ENCODE results near the gene SHISAL1. TPM values are rescaled to one million over a fixed set of nuclear protein-coding genes. Genes with fewer than 3 reads are reported as not detected.

The SHISAL1 gene
- total RNA-seq, 1 experiment from 2014 or later = 2.9 TPM

GRCh38 chr22:44245438-44245837, 67.3 kb downstream of the SHISAL1 start:
- no peak for DNase-seq
- H3K23me2 ChIP-seq (ENCODE audit: insufficient read length, low read depth, low read length, poor library complexity, severe bottlenecking) = no peaks in the 10 kb centered on the region
- no peak for TF ChIP-seq CTCF (conservative IDR thresholded peaks at IDR 0.05)

More at GRCh38 chr22:44245438-44245837, 67.3 kb downstream of the SHISAL1 start:
- no peak overlapping the region for H2BK5ac ChIP-seq (ENCODE audit: insufficient read length, low read length)
- H3K56ac ChIP-seq (ENCODE audit: insufficient read length, low read depth, low read length) = no peak overlapping the region
- peaks cover 3% of the 10 kb centered on the region for H3K27me3 Mint-ChIP-seq (ENCODE audit: low read depth)
- no peak overlapping the region for H3K4me2 ChIP-seq (ENCODE audit: insufficient read depth, insufficient read length, low read length)
- H2AK5ac ChIP-seq (ENCODE audit: insufficient read length, low read length) = no peak overlapping the region
- no peaks in the 10 kb centered on the region for H3K79me2 ChIP-seq (ENCODE audit: insufficient read depth, low read length)
- H2BK12ac ChIP-seq (ENCODE audit: insufficient read length, low read depth, low read length) = no peak overlapping the region
- H3K27ac ChIP-seq (ENCODE audit: insufficient read length, low read depth, low read length) = no peak overlapping the region
- no peaks in the 10 kb centered on the region for H4K20me1 ChIP-seq (ENCODE audit: control insufficient read depth, insufficient read depth, insufficient read length)
- H3K4ac ChIP-seq (ENCODE audit: low read depth, low read length) = no peak overlapping the region
- H2BK15ac ChIP-seq (ENCODE audit: low read depth, low read length) = no peak overlapping the region
- H3K36me3 Mint-ChIP-seq (ENCODE audit: insufficient read depth in 1 of 3, low read depth in 3 of 3) = peaks cover 11 to 16% (median 13%) of the 10 kb centered on the region in 3 experiments; a peak in 6 of 7 replicates
- H3K4me1 Mint-ChIP-seq = peaks cover 0 to 4% of the 10 kb centered on the region in 2 experiments; a peak in 2 of 4 replicates
- no peak overlapping the region for H3K14ac ChIP-seq (ENCODE audit: insufficient read depth, low read length)
- no peaks in the 10 kb centered on the region for H3K4me1 ChIP-seq (ENCODE audit: insufficient read depth, low read length)
- H3K4me3 Mint-ChIP-seq = no peak overlapping the region
- H3K79me1 ChIP-seq (ENCODE audit: insufficient read depth, low read depth, low read length, poor library complexity, severe bottlenecking) = no peaks in the 10 kb centered on the region
- H4K8ac ChIP-seq (replicated peaks; ENCODE audit: insufficient read length, low read depth, low read length) = no peak overlapping the region
- H4K5ac ChIP-seq (ENCODE audit: insufficient read length, low read depth, low read length) = no peak overlapping the region
- H3K9me3 Mint-ChIP-seq = peaks cover 14 to 16% of the 10 kb centered on the region in 2 experiments
- no peak overlapping the region for H4K91ac ChIP-seq (ENCODE audit: insufficient read length, low read depth, low read length)
- H3K23ac ChIP-seq (ENCODE audit: insufficient read length, low read depth, low read length) = no peak overlapping the region
- no peak overlapping the region for H3K9ac ChIP-seq (ENCODE audit: extremely low read depth, insufficient read length, low read length)
- H3K27ac Mint-ChIP-seq = no peak overlapping the region
- no peak overlapping the region for H2AFZ ChIP-seq (ENCODE audit: low read length)
- WGBS (ENCODE audit: extremely low coverage, insufficient read length, low lambda C conversion rate) = no CpG with 5 or more reads among the region's 7 CpGs
- H2BK20ac ChIP-seq (ENCODE audit: low read depth, low read length, poor library complexity, severe bottlenecking) = no peak overlapping the region
- no peak overlapping the region for H3T11ph ChIP-seq (ENCODE audit: low read length)
- H3K27me3 ChIP-seq (ENCODE audit: insufficient read depth, low read length) = no peaks in the 10 kb centered on the region
- no peak overlapping the region for H2BK120ac ChIP-seq (ENCODE audit: low read depth, low read length, poor library complexity, severe bottlenecking)
- no peak overlapping the region for H3K18ac ChIP-seq (ENCODE audit: insufficient read length, low read depth, low read length)
- no peaks in the 10 kb centered on the region for H3K9me3 ChIP-seq (ENCODE audit: control insufficient read depth, low read depth, low read length)
